ENCODE data around the gene KRR1. TPM values are rescaled to one million over a fixed set of nuclear protein-coding genes. Genes with fewer than 3 reads are reported as not detected.
A peak's percentile ranks its signal among the peaks of the same experiment; 100 is the strongest.
"Not testable (repeated sequence)": the region's sequence is repeated elsewhere in the genome, so short reads cannot be mapped to it uniquely, and the experiment has no call there.

Gene KRR1
- total RNA-seq, 1 donor from 2014 or later, result 19.1 TPM

DNA sequence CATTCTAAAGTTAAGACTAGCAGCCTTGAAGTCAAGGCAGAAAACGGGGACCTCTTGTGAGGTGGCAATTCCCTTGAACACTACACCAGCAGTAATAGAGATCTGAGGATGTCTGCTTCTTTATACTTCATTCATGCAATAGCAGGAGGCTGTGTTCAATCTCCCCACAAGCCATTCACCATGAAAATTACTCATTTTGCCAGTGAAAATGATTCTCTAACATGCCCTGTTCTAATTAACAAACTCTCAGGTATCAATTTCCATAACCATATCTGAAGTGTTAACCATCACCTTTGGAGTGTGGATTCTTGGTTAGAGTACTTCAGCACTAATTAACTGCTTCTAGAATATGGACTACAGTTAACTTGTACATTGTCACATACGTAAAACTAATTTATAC lies 34.3 kb downstream of the KRR1 start:
- no peak for DNase-seq (ENCODE audit: low read depth in 2 of 2)

DNA sequence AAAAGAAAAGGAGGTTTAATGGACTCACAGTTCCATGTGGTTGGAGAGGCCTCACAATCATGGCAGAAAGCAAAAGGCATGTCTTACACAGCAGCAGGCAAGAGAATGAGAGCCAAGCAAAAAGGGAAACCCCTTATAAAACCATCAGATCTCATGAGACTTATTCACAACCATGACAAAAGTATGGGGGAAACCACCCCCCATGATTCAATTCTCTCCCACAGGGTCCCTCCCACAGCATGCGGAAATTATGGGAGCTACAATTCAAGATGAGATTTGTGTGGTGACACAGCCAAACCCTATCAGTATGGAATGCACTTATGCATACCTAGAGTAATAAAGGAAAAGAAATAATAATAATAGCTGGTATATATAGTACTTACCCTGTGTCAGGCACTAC lies 35.3 kb downstream of the KRR1 start:
- DNase-seq (ENCODE audit: low read depth in 2 of 2), result no peak

GRCh38 chr12:75474116-75474515 lies 37.3 kb downstream of the KRR1 start:
- no peak for DNase-seq (ENCODE audit: low read depth in 2 of 2)

DNA sequence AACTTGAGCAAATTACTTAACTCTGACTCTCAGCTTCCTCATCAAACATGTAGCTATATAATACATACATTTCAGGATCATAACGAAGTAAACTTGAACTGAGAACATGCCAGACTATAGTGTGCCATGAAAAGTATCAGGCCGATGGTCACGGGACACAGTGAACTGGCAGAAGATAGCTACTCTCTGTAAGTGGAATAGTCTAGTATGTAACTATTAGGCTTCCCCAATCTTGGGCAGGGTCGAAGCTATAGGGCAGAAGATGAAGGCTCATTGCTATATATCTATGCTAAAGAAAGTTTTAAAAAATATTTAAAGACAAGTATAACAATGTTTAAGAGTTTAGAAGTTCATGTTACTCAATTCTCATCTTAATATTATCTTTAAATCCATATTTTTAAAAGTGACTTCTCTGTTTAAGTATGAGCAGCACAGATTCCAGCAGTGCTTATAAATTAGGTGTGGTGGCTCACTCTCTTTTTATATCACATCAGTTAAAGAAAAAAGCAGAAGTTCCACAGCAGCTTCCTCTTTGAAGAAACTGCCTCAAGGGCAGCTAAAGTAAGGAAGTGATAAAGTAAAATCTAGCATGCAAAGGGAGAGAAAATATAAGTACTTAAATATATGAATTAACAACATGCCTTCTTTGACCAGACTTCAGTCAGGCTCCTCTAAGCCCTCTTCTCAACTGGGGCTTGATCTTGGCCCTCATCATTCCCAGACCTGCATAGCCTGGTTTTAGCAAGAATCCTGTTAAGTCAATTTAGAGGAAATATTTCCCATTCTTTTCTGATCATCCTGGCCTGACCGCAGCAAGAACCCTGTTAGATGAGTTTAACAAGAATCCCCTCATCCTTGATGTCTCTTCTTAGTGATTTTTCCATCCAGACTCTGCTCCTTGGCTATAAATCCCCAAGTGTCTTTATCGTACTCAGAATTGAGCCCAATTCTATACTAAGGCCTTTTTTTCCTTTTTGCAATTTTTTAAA lies 39.2 kb downstream of the KRR1 start:
- no peak for DNase-seq (ENCODE audit: low read depth in 2 of 2)

GRCh38 chr12:75460204-75460603 lies 51.2 kb downstream of the KRR1 start:
- DNase-seq (ENCODE audit: low read depth in 2 of 2), result no peak

GRCh38 chr12:75459755-75460154 lies 51.7 kb downstream of the KRR1 start:
- DNase-seq (ENCODE audit: low read depth in 2 of 2), result no peak

GRCh38 chr12:75457866-75458265 lies 53.5 kb downstream of the KRR1 start:
- not testable (repeated sequence) for DNase-seq (ENCODE audit: low read depth in 2 of 2)

- DNase-seq (ENCODE audit: low read depth in 2 of 2), result no peak
These were observed 54.2 kb downstream of the KRR1 start for GRCh38 chr12:75457191-75457590.

DNA sequence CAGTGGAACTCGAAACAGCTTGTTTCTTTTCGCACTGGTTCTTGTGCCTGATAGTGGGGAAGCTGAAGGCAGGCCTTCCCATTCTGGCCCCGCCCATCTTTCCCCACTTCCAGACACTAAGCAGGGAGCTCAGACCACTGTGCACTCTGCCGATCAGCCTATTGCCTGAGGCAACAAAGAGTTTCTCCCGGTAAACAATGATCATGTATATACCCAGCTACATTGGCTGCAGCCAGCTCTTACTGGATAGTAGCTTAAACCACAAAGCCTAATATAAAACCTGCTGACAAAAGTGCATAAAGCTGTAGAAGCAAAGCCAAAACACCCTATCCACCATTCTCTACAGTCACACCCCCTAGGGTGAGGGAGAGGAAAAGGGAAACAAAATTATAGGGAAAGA lies 55.6 kb downstream of the KRR1 start:
- DNase-seq (ENCODE audit: low read depth in 2 of 2), result no peak

GRCh38 chr12:75452675-75453330 lies 58.6 kb downstream of the KRR1 start:
- peak in 1 of 2 donors; percentile 4 for DNase-seq (ENCODE audit: low read depth in 2 of 2)

- DNase-seq (ENCODE audit: low read depth in 2 of 2), result no peak
These were observed 63.6 kb downstream of the KRR1 start for GRCh38 chr12:75447691-75448393.

GRCh38 chr12:75446857-75447256 lies 64.6 kb downstream of the KRR1 start:
- DNase-seq (ENCODE audit: low read depth in 2 of 2), result peak in 1 of 2 donors; percentile 15

- not testable (repeated sequence) for DNase-seq (ENCODE audit: low read depth in 2 of 2)
These were observed 66.3 kb downstream of the KRR1 start for GRCh38 chr12:75445137-75445507.

GRCh38 chr12:75444429-75445136 lies 66.8 kb downstream of the KRR1 start:
- no peak for DNase-seq (ENCODE audit: low read depth in 2 of 2)

DNA sequence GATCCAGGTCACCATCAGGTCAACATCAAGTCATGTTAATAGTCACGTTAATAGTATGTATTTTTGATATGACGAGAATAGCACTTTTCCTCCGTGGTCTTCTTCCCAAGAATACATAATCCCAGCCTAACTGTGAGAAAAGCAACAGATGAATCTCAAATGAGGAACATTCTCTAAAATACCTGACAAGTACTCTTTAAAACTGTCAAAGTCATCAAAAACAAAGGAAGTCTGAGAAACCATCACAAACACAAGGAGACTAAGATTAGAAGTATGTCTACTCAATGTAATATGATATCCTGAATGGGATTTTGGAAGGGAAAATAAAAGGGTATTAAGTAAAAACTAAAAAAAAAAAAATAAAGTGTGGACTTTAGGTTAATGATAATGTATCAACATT lies 67.7 kb downstream of the KRR1 start:
- DNase-seq (ENCODE audit: low read depth in 2 of 2), result no peak

- not testable (repeated sequence) for DNase-seq (ENCODE audit: low read depth in 2 of 2)
These were observed 69.0 kb downstream of the KRR1 start for GRCh38 chr12:75442454-75442853.

GRCh38 chr12:75441687-75442449 lies 69.5 kb downstream of the KRR1 start:
- DNase-seq (ENCODE audit: low read depth in 2 of 2), result not testable (repeated sequence)

Data from dermis microvascular lymphatic vessel endothelial cell (primary cell).